Tibial nerve (tissue), 4 donors: ENCODE measurements around the gene FCSK. TPM values are rescaled to one million over a fixed set of nuclear protein-coding genes. Genes with fewer than 3 reads are reported as not detected.

Experiments
- DNase-seq, 2 donors: peaks; one replicate each; pipeline ENCODE4 v3.0.0-alpha.2; 2019; ENCODE audit warnings: low spot score in 2 of 2
- H3K27ac ChIP-seq, 4 donors: fragments of 200-600 bp; sonication (generic) in 3 of 4; one replicate each; pipeline ENCODE4 v1.5.1; 2017 to 2019; ENCODE audit warnings: mild to moderate bottlenecking in 1 of 4
- H3K27me3 ChIP-seq, 2 donors: fragments of 200-600 bp; sonication (generic) in 1 of 2; one replicate each; pipeline versions ENCODE4 v1.5.1 to v1.6.0; 2017 to 2019
- H3K36me3 ChIP-seq, 3 donors: fragments of 200-600 bp; sonication (generic); one replicate each; pipeline ENCODE4 v1.5.1; 2018 to 2019
- H3K4me1 ChIP-seq, 4 donors: fragments of 200-600 bp; sonication (generic) in 3 of 4; one replicate each; pipeline ENCODE4 v1.5.1; 2017 to 2019
- H3K4me3 ChIP-seq, 4 donors: fragments of 200-600 bp; sonication (generic) in 3 of 4; one replicate each; pipeline ENCODE4 v1.5.1; 2017 to 2019; ENCODE audit warnings: mild to moderate bottlenecking in 1 of 4, moderate library complexity in 1 of 4
- H3K9me3 ChIP-seq, 4 donors: fragments of 200-600 bp; sonication (generic) in 3 of 4; one replicate each; pipeline ENCODE4 v1.5.1; 2017 to 2019
- CTCF ChIP-seq, 5 experiments: fragments of 200-600 bp in 3 of 5; fragments of 450-650 bp in 2 of 5; sonication (generic) in 3 of 5; IDR thresholded peaks; one replicate each; pipeline ENCODE4 v1.5.1; 2016 to 2019; ENCODE audit warnings: antibody characterized with exemption in 5 of 5, mild to moderate bottlenecking in 3 of 5, moderate library complexity in 2 of 5
- EP300 ChIP-seq, 2 donors: sonication (generic); formaldehyde crosslinking; IDR thresholded peaks; one replicate each; pipeline ENCODE4 v1.6.1; 2017; ENCODE audit warnings: antibody characterized with exemption in 2 of 2, mild to moderate bottlenecking in 1 of 2
- POLR2A ChIP-seq, 2 donors: fragments of 450-650 bp; IDR thresholded peaks; one replicate each; pipeline ENCODE4 v1.6.1; 2017; ENCODE audit warnings: antibody characterized with exemption in 2 of 2, mild to moderate bottlenecking in 2 of 2, moderate library complexity in 2 of 2
- WGBS, 2 donors: methylation state at CpG; one replicate each; pipeline ENCODE4 v1.1.5; 2018; 5-methylcytosine and 5-hydroxymethylcytosine counted together
- total RNA-seq, 4 donors: library from RNA; depleted of rRNA; stranded (reverse); fragments of >200 nt; gene quantifications; one replicate each; pipeline ENCODE4 v1.1.0, GENCODE V29; 2016

Gene FCSK
- total RNA-seq, 4 donors from 2014 or later, result 21.3 to 53.1 (median 37.9) TPM

- no peaks in the 10 kb centered on the region for H3K27me3 ChIP-seq
- peak overlapping the region in 3 of 4 donors; percentile 72 to 91 (median 81) for H3K27ac ChIP-seq
- TF ChIP-seq EP300 (IDR thresholded peaks at IDR 0.05) (no peak), POLR2A (IDR thresholded peaks at IDR 0.05) (no peak), CTCF (IDR thresholded peaks at IDR 0.05) (no peak)
- peaks cover 0 to 57% (median 31%) of the 10 kb centered on the region in 4 donors for H3K4me1 ChIP-seq
- H3K4me3 ChIP-seq, result peak overlapping the region; percentile 62 to 97 (median 79)
- no peaks in the 10 kb centered on the region for H3K36me3 ChIP-seq
- no peak for DNase-seq
- H3K9me3 ChIP-seq, result no peaks in the 10 kb centered on the region
- 6 to 9% methylated on average over 22 of the region's 22 CpGs for WGBS, 2 donors
Measured at GRCh38 chr16:70437582-70438557, 16.5 kb upstream of the FCSK start.

DNA sequence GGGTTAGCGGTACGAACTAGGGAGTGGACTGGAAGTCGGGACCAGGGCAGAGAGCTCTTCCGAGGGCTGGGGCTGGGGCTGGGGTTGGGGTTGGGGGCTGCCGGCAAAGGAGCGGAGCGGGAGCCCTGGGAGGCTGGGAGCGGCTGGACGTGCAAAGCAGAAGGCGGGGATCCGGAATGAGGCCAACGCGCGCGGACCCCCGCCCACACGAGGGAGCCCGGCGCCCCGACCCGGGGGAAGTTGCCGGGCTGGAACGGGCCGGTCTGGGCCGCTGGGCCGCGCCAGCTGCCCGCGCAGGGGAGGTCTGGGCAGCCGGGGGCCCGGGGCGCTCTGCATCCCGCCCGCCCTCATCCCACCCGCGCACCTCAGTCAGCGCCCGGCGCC lies 15.8 kb upstream of the FCSK start:
- Histone ChIP-seq H3K4me1 (peaks cover 0 to 50% (median 24%) of the 10 kb centered on the region in 4 donors), H3K9me3 (no peaks in the 10 kb centered on the region), H3K4me3 (peak overlapping the region; percentile 62 to 97 (median 79)), H3K27me3 (no peaks in the 10 kb centered on the region), H3K27ac (peak overlapping the region in 3 of 4 donors; percentile 72 to 91 (median 81)), H3K36me3 (no peaks in the 10 kb centered on the region)
- TF ChIP-seq POLR2A (IDR thresholded peaks at IDR 0.05), result no peak
- no peak for TF ChIP-seq EP300 (IDR thresholded peaks at IDR 0.05)
- TF ChIP-seq CTCF (IDR thresholded peaks at IDR 0.05), result no peak
- no peak for DNase-seq
- WGBS, 2 donors, result 0 to 2% methylated on average over 20 of the region's 39 CpGs

DNA sequence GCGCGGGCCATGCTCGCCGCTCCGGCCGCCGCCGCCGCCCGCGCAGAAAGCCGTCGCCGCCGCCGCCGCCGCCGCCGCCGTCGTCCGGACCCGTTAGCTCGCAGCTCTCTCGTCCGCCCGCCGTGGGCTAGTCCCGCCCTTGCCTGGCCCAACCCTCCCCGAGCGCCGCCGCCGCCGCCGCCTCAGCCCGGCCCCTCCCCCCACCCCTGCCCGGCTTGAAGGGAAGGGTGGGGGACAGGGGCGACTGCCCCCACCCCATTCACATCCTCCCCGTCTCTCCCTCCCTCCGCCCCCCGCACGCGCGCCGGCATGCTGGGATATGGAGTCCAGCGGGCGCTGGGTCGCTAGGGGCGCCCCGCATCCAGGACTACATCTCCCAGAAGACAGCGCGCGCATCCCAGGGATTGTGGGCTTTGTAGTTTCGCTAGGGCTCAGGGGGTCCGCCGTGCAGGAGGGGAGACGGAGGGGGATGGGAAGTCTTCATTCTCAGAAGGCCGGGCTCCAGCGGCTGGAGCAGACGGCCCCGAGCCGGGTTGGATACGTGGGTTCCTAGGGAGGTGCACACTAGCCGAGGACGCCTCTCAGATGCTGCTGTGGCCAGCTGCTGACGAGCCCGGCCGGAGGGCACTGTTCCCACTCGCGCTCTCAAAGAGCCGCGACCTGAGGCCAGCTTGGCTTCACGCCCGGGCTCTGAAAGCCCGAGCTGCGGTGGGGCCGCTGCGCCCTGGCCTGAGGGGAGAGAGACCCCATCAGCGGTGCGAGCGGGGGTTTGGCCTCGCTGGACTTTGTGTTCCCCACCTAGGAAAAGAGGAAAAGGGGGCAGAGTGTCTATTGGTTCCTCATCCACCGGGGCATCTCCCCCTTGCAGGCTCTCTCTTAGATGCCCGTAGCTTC lies 15.2 kb upstream of the FCSK start, which contains the start of gene ST3GAL2:
Gene ST3GAL2 (minus strand): TSS at position 132 of the 894 bp plus-strand sequence. CDS start 40,570 bp downstream, outside the sequence.
- peaks cover 0 to 44% (median 19%) of the 10 kb centered on the region in 4 donors for H3K4me1 ChIP-seq
- 1% methylated on average over 26 to 70 of the region's 86 CpGs for WGBS, 2 donors
- no peaks in the 10 kb centered on the region for H3K36me3 ChIP-seq
- peak; percentile 91 to 94 for DNase-seq
- peak within 1 kb of the TSS; percentile 1 to 91 (median 78) for H3K27ac ChIP-seq
- TF ChIP-seq CTCF (IDR thresholded peaks at IDR 0.05) (peak in 2 of 5 experiments; percentile 29 to 56), EP300 (IDR thresholded peaks at IDR 0.05) (peak; percentile 56 to 74), POLR2A (IDR thresholded peaks at IDR 0.05) (peak in 1 of 2 donors; percentile 32)
- H3K27me3 ChIP-seq, result no peaks in the 10 kb centered on the region
- peak within 1 kb of the TSS; percentile 62 to 97 (median 79) for H3K4me3 ChIP-seq
- no peaks in the 10 kb centered on the region for H3K9me3 ChIP-seq

- H3K4me1 ChIP-seq, result peaks cover 0 to 36% (median 16%) of the 10 kb centered on the region in 4 donors
- 75 to 78% methylated on average over 11 of the region's 11 CpGs for WGBS, 2 donors
- peak overlapping the region in 1 of 4 donors; percentile 97 for H3K4me3 ChIP-seq
- H3K36me3 ChIP-seq, result no peaks in the 10 kb centered on the region
- H3K27ac ChIP-seq, result peak overlapping the region in 2 of 4 donors; percentile 84 to 91
- TF ChIP-seq CTCF (IDR thresholded peaks at IDR 0.05) (no peak), POLR2A (IDR thresholded peaks at IDR 0.05) (no peak), EP300 (IDR thresholded peaks at IDR 0.05) (no peak)
- DNase-seq, result no peak
- H3K27me3 ChIP-seq, result no peaks in the 10 kb centered on the region
- H3K9me3 ChIP-seq, result no peaks in the 10 kb centered on the region
Measured at GRCh38 chr16:70440009-70440692, 14.2 kb upstream of the FCSK start.
